HG02588 (cell line): ENCODE results near the gene EFR3B.

ENCODE experiments used
- ATAC-seq: cut with Tn5 transposase; IDR thresholded peaks from one replicate; pipeline ENCODE4 v1.9.1; 2021; ENCODE audit warnings: mild to moderate bottlenecking, moderate library complexity; ENCODE audit not compliant: unreplicated experiment

Gene EFR3B

GRCh38 chr2:25032901-25033300 lies 9.0 kb upstream of the EFR3B start:
- no peak for ATAC-seq

DNA sequence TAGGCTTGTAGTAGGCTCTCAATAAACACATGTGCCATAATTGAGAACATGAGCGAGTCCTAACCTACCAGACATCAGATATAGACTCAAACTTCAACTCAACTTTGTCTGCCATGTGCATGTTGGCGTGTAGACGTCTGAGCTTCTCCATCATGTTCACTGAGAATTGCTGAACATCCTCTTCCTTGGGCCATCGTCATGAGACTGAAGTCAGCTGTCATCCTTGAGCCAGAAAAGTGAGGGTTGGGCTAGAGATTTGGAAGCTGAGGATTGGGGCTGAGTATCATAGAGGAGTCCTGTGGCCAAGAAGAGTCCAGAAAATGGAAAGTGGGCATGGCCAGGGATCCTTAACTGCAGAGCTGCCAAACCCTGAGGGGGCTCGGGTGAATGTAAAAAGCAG lies 7.8 kb upstream of the EFR3B start:
- no peak for ATAC-seq

DNA sequence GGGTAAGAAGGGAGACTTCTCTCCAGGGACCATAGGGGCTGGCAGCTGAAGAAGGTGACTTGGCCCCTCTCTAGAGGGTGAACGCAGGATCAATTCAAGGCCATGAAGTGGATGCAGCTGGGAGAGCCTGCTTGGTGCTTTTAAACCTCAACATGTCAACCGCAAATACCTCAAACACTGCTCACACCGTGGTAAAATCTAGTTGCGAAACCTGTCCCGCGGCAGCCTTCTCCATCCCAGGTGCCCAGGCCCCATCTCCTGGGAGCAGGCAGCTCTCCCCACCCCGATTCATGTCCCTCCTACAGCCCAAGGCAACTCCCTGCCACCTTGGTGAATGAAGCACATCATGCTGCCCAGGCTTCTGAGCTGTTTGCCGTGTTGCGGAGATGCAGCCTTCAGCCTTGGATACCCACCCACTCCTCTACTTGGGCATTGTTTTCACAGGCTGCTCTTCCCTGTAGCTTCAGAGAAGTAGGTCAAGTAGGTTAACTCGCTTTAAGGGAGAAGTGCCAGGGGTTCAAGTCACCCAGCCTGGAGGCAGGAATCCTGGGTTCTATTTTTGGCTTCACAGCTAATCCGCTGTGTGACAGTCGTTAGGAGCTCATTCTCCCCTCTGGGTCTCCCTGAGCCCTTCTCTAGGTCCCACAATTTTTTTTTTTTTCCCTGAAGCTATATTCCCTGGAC lies 6.2 kb upstream of the EFR3B start:
- no peak for ATAC-seq

DNA sequence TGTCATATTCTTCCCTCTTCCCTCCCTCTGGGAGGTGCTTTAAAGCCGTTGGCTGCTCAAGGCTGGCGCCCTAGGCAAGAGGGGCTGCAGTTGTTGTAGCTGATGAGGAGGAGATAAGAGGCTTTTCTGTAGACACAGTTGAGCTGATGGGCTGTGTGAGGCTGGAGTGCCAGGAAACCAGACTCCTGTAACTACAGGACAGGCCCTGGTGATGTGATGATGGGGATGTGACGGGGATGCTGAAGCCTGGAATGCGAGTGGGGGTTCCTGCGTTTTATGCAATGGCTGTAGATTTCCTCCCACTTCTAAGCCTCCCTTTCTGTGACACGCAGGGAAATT lies 5.7 kb upstream of the EFR3B start:
- no peak for ATAC-seq

DNA sequence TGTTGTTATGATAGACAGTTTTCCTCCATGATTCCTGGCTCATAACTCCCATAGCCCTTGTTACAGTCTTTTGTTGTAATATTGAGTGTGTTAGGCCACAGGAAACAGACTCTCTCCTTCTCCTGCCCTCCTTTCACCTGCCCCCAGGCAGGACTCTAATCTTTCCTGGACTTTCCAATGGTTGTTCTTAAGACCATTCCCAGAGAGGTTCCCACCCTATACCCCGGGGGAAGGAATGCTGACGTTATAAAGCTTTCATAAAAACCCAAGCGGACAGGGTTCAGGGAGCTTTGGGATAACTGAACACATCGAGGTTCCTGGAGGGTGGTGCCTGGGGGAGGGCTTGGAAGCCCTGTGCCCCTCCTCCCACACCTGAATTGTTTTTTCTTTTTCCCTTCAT lies 2.8 kb upstream of the EFR3B start:
- no peak for ATAC-seq

DNA sequence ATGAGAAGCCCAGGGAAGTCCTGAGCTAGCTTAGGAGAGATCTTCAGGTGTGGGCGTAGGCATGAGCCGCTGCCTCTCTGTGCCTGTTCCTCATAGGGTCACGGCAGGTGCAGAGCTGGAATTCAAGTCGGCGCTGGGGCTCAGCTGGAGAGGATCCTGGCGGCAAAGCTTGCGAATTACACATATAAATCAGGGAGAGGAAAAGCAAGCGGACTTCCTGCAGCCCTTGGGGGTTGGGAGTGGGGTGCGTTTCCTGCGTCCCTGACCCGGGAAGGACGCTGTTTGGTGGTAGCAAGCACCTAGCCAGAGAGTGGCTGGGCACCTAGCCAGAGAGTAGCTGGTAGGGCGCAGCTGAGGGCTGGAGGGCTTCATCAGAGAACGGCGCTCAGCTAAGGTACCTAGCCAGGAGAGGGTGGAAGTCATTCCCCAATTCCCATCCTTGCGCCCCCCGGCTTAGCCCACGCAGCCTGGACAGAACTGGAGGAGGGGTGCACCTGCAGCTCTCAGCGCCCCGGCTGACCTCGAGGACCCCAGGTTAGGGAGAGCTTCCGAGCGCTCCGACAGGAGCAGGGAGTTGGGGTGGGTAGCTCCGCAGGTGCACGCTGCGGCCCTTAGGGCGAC lies 459 bp upstream of the EFR3B start:
- ATAC-seq: no peak

GRCh38 chr2:25042321-25043240 lies 705 bp downstream of the EFR3B start:
- peak; percentile 9 for ATAC-seq

DNA sequence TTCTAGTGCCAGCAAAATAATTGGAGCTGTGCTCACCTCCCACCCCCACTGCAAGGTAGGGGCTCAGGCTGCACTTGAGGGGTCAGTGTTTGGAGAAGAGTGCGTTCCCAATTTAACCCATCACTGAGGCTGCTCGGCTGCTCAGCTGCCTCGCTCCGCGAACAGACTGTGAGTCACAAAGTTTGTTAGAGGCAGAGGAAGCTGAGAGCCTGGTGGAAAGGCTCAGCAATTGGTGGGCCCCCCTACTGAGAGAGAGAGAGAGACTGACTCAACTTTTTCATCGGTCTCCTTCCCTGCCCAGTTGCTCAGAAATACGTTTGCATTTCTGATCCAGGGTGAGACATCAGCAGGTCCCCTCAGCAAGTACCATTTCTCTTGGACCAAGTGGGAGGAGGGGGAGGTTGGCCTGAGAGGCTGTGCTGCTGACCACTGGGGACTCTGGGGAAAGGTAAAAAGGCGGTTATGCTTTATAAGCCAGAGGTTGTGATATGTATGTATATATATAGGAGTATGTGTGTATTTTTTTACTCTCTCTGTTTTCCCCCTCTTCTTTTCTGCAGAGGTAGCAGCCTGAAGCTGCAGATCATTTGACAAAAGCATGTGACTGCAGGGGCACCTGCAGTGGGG lies 1.5 kb downstream of the EFR3B start:
- no peak for ATAC-seq

DNA sequence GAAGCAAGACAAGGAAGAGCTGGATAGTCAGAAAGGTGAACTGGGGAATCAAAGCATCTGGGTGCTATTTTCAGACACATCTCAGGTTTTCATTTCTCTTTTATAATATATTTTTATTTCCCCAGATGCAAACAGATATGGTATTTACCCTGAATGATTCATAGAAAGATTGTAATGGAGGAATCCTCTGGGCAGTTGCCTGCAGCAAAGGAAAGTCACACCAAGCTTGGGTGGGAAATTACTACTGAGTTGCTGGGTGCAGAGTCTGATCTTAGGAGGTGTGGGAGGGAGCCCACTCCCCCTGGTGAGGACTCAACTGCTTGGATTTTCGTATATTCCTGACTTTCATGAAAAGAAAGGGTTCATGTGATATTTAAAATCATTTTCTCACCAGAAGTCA lies 2.1 kb downstream of the EFR3B start:
- ATAC-seq: no peak

GRCh38 chr2:25044990-25045389 lies 3.1 kb downstream of the EFR3B start:
- no peak for ATAC-seq

DNA sequence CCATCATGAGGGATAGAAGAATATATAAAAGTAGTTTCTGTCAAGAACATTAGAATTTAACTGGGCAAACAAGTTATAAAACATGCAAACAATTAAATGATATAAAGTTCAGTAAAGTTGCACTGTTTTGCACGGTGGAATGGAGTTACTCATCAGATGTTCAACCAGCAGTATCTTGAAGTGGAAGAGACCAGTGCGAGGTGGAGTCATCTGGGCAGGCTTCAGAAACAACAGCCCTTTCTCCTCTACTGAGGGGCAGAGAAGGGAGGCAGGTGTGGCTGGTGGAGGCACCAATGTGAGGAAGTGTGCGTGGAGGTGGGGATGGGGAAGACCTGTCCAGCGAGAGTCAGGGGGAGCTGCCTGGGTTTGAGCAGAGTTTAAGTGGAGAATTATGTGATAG lies 7.5 kb downstream of the EFR3B start:
- ATAC-seq: no peak

GRCh38 chr2:25050128-25050527 lies 8.3 kb downstream of the EFR3B start:
- no peak for ATAC-seq

- ATAC-seq: no peak
Observed at GRCh38 chr2:25053041-25053440, 11.2 kb downstream of the EFR3B start.

DNA sequence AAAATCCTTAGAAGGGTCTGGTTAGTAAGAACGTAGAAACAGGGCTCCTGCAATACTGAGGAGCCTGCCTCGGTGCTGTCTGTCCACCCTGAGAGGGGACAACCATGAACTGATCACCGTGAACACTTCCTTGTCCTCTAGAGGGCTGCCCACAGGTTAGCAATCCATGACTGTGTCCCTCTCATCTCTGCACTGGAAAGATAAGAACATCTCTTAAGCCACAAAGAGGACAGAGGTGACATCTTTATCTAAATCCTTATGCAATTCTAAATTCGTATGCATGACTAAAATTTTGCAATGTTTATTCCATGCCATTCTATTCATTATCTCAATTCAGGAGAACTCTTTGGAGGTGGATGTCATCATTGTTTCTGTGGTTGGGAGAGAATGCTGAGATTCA lies 12.8 kb downstream of the EFR3B start:
- no peak for ATAC-seq

- no peak for ATAC-seq
Observed at GRCh38 chr2:25055376-25055920, 13.6 kb downstream of the EFR3B start.

DNA sequence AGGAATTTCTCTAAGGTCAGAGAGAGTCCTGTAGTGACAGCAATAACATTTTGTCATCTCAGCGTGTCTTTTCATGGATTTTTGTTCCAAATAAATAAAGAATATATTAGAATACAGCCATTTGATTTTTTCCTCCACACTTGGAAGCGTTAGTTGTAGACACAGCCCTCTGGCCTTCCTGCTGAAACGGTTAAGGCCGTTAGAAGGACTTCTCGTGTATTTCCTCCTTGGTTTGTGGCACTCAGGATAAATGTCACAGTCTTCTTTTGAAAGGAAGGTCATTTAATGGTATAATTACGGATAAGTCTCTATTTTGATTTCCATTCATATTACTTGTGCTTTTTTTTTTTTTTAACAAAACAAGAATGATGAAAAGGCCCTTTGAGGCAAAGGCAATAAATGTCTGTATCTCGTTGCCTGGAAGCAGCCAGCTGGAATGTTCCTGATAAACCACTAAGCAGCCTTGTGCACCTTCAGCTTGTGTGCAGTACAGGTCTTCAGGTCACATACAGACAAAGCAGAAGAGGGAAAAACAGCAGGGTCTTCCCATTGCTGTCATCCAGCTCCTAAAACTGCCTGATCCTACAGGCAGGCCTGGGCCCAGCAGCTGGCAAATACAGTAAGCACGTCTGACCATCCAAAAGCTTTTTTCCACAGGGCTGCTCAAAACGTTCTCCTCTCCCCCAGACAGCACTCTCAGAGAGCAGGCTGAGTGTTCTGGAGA lies 14.4 kb downstream of the EFR3B start:
- ATAC-seq: no peak

DNA sequence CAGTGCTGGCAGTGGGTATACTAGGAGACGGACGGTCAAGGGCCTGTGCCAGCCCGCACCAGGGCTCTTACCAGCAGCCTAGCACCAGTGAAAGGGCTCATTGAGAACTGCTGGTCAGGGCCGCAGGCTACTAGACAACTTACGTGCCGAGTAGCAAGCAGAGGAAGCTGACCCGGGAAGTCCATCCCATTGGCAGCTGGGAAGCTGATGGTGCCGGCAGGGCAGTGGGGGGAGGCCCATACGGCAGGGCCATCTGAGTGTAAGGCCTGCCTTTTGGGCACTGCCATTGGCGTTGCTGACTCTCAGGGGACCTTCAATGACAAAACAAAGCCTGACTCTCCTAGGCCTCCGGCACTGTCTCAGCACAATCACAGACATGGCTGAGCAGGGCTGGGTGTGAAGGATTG lies 20.6 kb downstream of the EFR3B start:
- no peak for ATAC-seq

GRCh38 chr2:25063876-25064660 lies 22.2 kb downstream of the EFR3B start:
- ATAC-seq: peak; percentile 68

- no peak for ATAC-seq
Observed at GRCh38 chr2:25065768-25066167, 23.9 kb downstream of the EFR3B start.

- ATAC-seq: no peak
Observed at GRCh38 chr2:25066455-25066854, 24.6 kb downstream of the EFR3B start.
